ENCODE data around the gene TEX51.

TEX51 gene

GRCh38 chr2:126877041-126877440 lies 21.6 kb upstream of the TEX51 start:
- DNase-seq: no peak
- H3K27ac ChIP-seq (ENCODE audit: insufficient read depth in 1 of 2, low read depth in 1 of 2, low read length in 2 of 2, poor library complexity in 1 of 2, severe bottlenecking in 2 of 2): no peak overlapping the region
- no peak overlapping the region for H3K4me3 ChIP-seq (ENCODE audit: control insufficient read depth in 1 of 7, extremely low read depth in 1 of 7, insufficient read depth in 4 of 7, low read depth in 2 of 7, low read length in 6 of 7)
- peaks cover 0 to 16% (median 13%) of the 10 kb centered on the region in 5 experiments for H3K9me3 ChIP-seq (ENCODE audit: control extremely low read depth in 1 of 5, control insufficient read depth in 4 of 5, insufficient read depth in 2 of 5, low read depth in 1 of 5, low read length in 4 of 5)
- no peaks in the 10 kb centered on the region for H3K4me1 ChIP-seq (ENCODE audit: control extremely low read depth in 1 of 4, control insufficient read depth in 4 of 4, insufficient read depth in 4 of 4, low read length in 3 of 4)
- POLR2A ChIA-PET: no interaction called here
- CTCF ChIA-PET: interaction anchor here (0.9 kb wide), 1 partner anchor 14 kb away, joined by 3 read pairs; no protein-coding TSS in a partner anchor
- no peaks in the 10 kb centered on the region for H3K36me3 ChIP-seq (ENCODE audit: control insufficient read depth in 4 of 4, insufficient read depth in 4 of 4, low read length in 3 of 4)
- H3K27me3 ChIP-seq (replicated peaks in 2 of 5; ENCODE audit: control insufficient read depth in 4 of 5, insufficient read depth in 5 of 5, low read length in 4 of 5): peaks cover 0 to 10% (median 0%) of the 10 kb centered on the region in 5 experiments
- WGBS (ENCODE audit: insufficient coverage): 93% methylated on average over 3 of the region's 5 CpGs

GRCh38 chr2:126877861-126878565 lies 20.7 kb upstream of the TEX51 start:
- POLR2A ChIA-PET: no interaction called here
- Histone ChIP-seq H3K9me3 (ENCODE audit: control extremely low read depth in 1 of 5, control insufficient read depth in 4 of 5, insufficient read depth in 2 of 5, low read depth in 1 of 5, low read length in 4 of 5) (peaks cover 0 to 16% (median 13%) of the 10 kb centered on the region in 5 experiments), H3K4me3 (ENCODE audit: control insufficient read depth in 1 of 7, extremely low read depth in 1 of 7, insufficient read depth in 4 of 7, low read depth in 2 of 7, low read length in 6 of 7) (no peak overlapping the region), H3K27ac (ENCODE audit: insufficient read depth in 1 of 2, low read depth in 1 of 2, low read length in 2 of 2, poor library complexity in 1 of 2, severe bottlenecking in 2 of 2) (no peak overlapping the region), H3K4me1 (ENCODE audit: control extremely low read depth in 1 of 4, control insufficient read depth in 4 of 4, insufficient read depth in 4 of 4, low read length in 3 of 4) (no peaks in the 10 kb centered on the region), H3K36me3 (ENCODE audit: control insufficient read depth in 4 of 4, insufficient read depth in 4 of 4, low read length in 3 of 4) (no peaks in the 10 kb centered on the region), H3K27me3 (replicated peaks in 2 of 5; ENCODE audit: control insufficient read depth in 4 of 5, insufficient read depth in 5 of 5, low read length in 4 of 5) (peaks cover 0 to 12% (median 0%) of the 10 kb centered on the region in 5 experiments)
- WGBS (ENCODE audit: insufficient coverage): 96% methylated on average over 18 of the region's 25 CpGs
- no peak for DNase-seq
- CTCF ChIA-PET: interaction anchor here (1.0 kb wide), 1 partner anchor 11 kb away, joined by 3 read pairs; no protein-coding TSS in a partner anchor

DNA sequence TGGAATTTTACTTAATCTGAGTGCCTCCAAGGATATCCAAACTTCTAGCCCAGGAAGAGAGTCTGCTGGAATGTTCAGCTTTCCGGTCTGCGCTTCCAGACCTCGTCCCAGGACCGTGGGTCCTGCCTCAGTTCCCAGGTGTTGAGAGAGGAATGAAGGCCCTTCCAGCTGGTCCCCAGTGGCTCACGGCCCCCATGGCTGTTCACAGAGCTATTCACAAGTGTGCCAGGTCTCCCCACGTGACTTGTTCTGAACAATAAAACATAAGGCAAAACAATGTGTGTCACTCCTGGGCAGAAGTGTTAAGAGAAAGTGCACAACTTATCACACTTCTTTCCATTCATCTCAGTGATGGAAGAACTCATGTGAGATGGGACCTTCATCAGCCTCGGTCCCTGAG lies 20.1 kb upstream of the TEX51 start:
- WGBS (ENCODE audit: insufficient coverage): 100% methylated on average over 6 of the region's 7 CpGs
- H3K4me1 ChIP-seq (ENCODE audit: control extremely low read depth in 1 of 4, control insufficient read depth in 4 of 4, insufficient read depth in 4 of 4, low read length in 3 of 4): no peaks in the 10 kb centered on the region
- H3K36me3 ChIP-seq (ENCODE audit: control insufficient read depth in 4 of 4, insufficient read depth in 4 of 4, low read length in 3 of 4): no peaks in the 10 kb centered on the region
- CTCF ChIA-PET: interaction anchor here (1.0 kb wide), 1 partner anchor 10 kb away, joined by 3 read pairs; no protein-coding TSS in a partner anchor
- POLR2A ChIA-PET: no interaction called here
- peaks cover 0 to 12% (median 0%) of the 10 kb centered on the region in 5 experiments for H3K27me3 ChIP-seq (replicated peaks in 2 of 5; ENCODE audit: control insufficient read depth in 4 of 5, insufficient read depth in 5 of 5, low read length in 4 of 5)
- H3K9me3 ChIP-seq (ENCODE audit: control extremely low read depth in 1 of 5, control insufficient read depth in 4 of 5, insufficient read depth in 2 of 5, low read depth in 1 of 5, low read length in 4 of 5): peaks cover 0 to 16% (median 13%) of the 10 kb centered on the region in 5 experiments
- H3K4me3 ChIP-seq (ENCODE audit: control insufficient read depth in 1 of 7, extremely low read depth in 1 of 7, insufficient read depth in 4 of 7, low read depth in 2 of 7, low read length in 6 of 7): no peak overlapping the region
- DNase-seq: no peak
- H3K27ac ChIP-seq (ENCODE audit: insufficient read depth in 1 of 2, low read depth in 1 of 2, low read length in 2 of 2, poor library complexity in 1 of 2, severe bottlenecking in 2 of 2): no peak overlapping the region

GRCh38 chr2:126879348-126880298 lies 19.1 kb upstream of the TEX51 start:
- peaks cover 0 to 12% (median 0%) of the 10 kb centered on the region in 5 experiments for H3K27me3 ChIP-seq (replicated peaks in 2 of 5; ENCODE audit: control insufficient read depth in 4 of 5, insufficient read depth in 5 of 5, low read length in 4 of 5)
- 97% methylated on average over 10 of the region's 12 CpGs for WGBS (ENCODE audit: insufficient coverage)
- POLR2A ChIA-PET: no interaction called here
- CTCF ChIA-PET: no interaction called here
- peaks cover 0 to 16% (median 13%) of the 10 kb centered on the region in 5 experiments for H3K9me3 ChIP-seq (ENCODE audit: control extremely low read depth in 1 of 5, control insufficient read depth in 4 of 5, insufficient read depth in 2 of 5, low read depth in 1 of 5, low read length in 4 of 5)
- H3K27ac ChIP-seq (ENCODE audit: insufficient read depth in 1 of 2, low read depth in 1 of 2, low read length in 2 of 2, poor library complexity in 1 of 2, severe bottlenecking in 2 of 2): no peak overlapping the region
- H3K4me3 ChIP-seq (ENCODE audit: control insufficient read depth in 1 of 7, extremely low read depth in 1 of 7, insufficient read depth in 4 of 7, low read depth in 2 of 7, low read length in 6 of 7): no peak overlapping the region
- DNase-seq: no peak
- no peaks in the 10 kb centered on the region for H3K36me3 ChIP-seq (ENCODE audit: control insufficient read depth in 4 of 4, insufficient read depth in 4 of 4, low read length in 3 of 4)
- H3K4me1 ChIP-seq (ENCODE audit: control extremely low read depth in 1 of 4, control insufficient read depth in 4 of 4, insufficient read depth in 4 of 4, low read length in 3 of 4): no peaks in the 10 kb centered on the region

DNA sequence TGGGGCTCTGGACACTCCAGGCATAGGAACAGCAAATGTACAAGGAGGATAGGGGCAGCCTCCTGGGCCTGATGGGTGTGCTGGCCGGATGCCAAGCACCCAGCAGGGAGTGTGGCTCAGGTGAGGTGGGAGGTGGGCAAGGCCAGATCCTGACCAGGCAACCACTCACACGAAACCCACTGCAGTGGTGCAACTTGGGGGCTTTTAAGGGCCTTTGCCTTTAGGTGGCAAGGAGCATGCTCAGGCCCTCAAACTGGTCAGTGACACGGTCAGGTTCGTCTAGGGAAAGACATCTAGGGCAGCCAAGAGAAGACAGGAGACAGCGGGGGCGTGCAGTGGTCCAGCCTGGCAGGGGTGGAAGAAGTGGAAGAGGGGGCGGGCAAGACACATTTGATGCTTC lies 18.4 kb upstream of the TEX51 start:
- Histone ChIP-seq H3K36me3 (ENCODE audit: control insufficient read depth in 4 of 4, insufficient read depth in 4 of 4, low read length in 3 of 4) (no peaks in the 10 kb centered on the region), H3K4me1 (ENCODE audit: control extremely low read depth in 1 of 4, control insufficient read depth in 4 of 4, insufficient read depth in 4 of 4, low read length in 3 of 4) (no peaks in the 10 kb centered on the region), H3K9me3 (ENCODE audit: control extremely low read depth in 1 of 5, control insufficient read depth in 4 of 5, insufficient read depth in 2 of 5, low read depth in 1 of 5, low read length in 4 of 5) (peaks cover 0 to 13% (median 9%) of the 10 kb centered on the region in 5 experiments), H3K4me3 (ENCODE audit: control insufficient read depth in 1 of 7, extremely low read depth in 1 of 7, insufficient read depth in 4 of 7, low read depth in 2 of 7, low read length in 6 of 7) (no peak overlapping the region), H3K27ac (ENCODE audit: insufficient read depth in 1 of 2, low read depth in 1 of 2, low read length in 2 of 2, poor library complexity in 1 of 2, severe bottlenecking in 2 of 2) (no peak overlapping the region), H3K27me3 (replicated peaks in 2 of 5; ENCODE audit: control insufficient read depth in 4 of 5, insufficient read depth in 5 of 5, low read length in 4 of 5) (peaks cover 0 to 12% (median 0%) of the 10 kb centered on the region in 5 experiments)
- ChIA-PET CTCF (no interaction called here), POLR2A (no interaction called here)
- WGBS (ENCODE audit: insufficient coverage): 98% methylated on average over 5 of the region's 7 CpGs
- DNase-seq: no peak

GRCh38 chr2:126880817-126881216 lies 17.9 kb upstream of the TEX51 start:
- POLR2A ChIA-PET: no interaction called here
- no peak overlapping the region for H3K4me3 ChIP-seq (ENCODE audit: control insufficient read depth in 1 of 7, extremely low read depth in 1 of 7, insufficient read depth in 4 of 7, low read depth in 2 of 7, low read length in 6 of 7)
- no peak overlapping the region for H3K27ac ChIP-seq (ENCODE audit: insufficient read depth in 1 of 2, low read depth in 1 of 2, low read length in 2 of 2, poor library complexity in 1 of 2, severe bottlenecking in 2 of 2)
- peaks cover 0 to 2% (median under 1%) of the 10 kb centered on the region in 4 experiments for H3K4me1 ChIP-seq (ENCODE audit: control extremely low read depth in 1 of 4, control insufficient read depth in 4 of 4, insufficient read depth in 4 of 4, low read length in 3 of 4)
- CTCF ChIA-PET: no interaction called here
- 90% methylated on average over 2 of the region's 4 CpGs for WGBS (ENCODE audit: insufficient coverage)
- peaks cover 0 to 12% (median 1%) of the 10 kb centered on the region in 5 experiments for H3K27me3 ChIP-seq (replicated peaks in 2 of 5; ENCODE audit: control insufficient read depth in 4 of 5, insufficient read depth in 5 of 5, low read length in 4 of 5)
- DNase-seq: no peak
- no peaks in the 10 kb centered on the region for H3K36me3 ChIP-seq (ENCODE audit: control insufficient read depth in 4 of 4, insufficient read depth in 4 of 4, low read length in 3 of 4)
- H3K9me3 ChIP-seq (ENCODE audit: control extremely low read depth in 1 of 5, control insufficient read depth in 4 of 5, insufficient read depth in 2 of 5, low read depth in 1 of 5, low read length in 4 of 5): peaks cover 0 to 8% (median 4%) of the 10 kb centered on the region in 5 experiments

Data from common myeloid progenitor, CD34-positive (primary cell).